Camera-type eye (tissue), 1 donor: ENCODE results near the gene ISY1. TPM values are rescaled to one million over a fixed set of nuclear protein-coding genes. Genes with fewer than 3 reads are reported as not detected.

Source experiments
- total RNA-seq: library from RNA; depleted of rRNA; stranded (reverse); fragments of >200 nt; gene quantifications from one replicate; pipeline ENCODE4 v1.2.3, GENCODE V29; 2014

Gene ISY1
- 24.4 TPM for total RNA-seq

DNA sequence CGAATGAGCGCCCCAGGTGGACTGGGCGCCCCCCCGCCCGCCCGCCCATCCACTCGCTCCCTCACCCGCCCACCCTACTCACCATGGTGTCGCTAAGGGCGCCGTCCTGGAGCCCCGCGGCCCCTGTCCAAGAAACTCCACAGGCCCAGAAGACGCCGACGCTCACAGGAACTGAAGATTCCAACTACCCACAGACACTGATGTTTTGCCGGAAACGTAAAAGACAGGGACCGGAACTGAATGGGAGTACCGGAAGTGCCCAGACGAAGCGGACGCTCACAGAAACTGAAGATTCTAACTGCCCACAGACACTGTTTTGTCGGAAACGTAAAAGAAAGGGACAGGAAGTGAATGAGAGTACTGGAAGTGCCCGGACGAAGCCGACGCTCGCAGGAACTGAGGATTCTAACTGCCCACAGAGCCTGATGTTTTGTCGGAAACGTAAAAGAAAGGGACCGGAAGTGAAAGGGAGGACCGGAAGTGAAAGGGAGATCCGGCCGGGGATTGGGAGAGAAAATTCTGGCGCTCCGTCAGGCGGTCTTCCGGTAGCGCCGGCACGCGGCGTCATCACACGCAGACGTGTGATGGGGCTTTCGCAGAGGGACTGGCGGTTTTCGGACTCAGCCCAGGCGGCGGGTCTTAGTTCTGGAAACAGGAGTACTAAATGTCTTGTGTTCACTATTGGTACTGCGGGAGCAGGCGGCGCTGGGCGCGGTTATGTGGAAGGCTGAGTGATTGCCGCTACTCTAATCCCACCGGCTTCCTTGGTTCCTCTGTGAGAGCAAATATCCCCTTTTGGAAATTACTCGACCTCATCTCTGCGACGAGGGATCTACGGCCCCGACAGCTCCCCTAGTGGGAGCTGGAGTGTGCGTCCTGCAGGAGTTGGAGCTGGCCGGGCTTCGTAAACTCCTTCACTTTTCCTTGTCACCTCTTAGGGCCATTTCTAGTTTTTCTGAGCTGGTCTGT lies at the start of gene ISY1:
Gene ISY1 (minus strand): TSS at position 173 of the 969 bp plus-strand sequence. CDS start 88 bp downstream, at position 85.

DNA sequence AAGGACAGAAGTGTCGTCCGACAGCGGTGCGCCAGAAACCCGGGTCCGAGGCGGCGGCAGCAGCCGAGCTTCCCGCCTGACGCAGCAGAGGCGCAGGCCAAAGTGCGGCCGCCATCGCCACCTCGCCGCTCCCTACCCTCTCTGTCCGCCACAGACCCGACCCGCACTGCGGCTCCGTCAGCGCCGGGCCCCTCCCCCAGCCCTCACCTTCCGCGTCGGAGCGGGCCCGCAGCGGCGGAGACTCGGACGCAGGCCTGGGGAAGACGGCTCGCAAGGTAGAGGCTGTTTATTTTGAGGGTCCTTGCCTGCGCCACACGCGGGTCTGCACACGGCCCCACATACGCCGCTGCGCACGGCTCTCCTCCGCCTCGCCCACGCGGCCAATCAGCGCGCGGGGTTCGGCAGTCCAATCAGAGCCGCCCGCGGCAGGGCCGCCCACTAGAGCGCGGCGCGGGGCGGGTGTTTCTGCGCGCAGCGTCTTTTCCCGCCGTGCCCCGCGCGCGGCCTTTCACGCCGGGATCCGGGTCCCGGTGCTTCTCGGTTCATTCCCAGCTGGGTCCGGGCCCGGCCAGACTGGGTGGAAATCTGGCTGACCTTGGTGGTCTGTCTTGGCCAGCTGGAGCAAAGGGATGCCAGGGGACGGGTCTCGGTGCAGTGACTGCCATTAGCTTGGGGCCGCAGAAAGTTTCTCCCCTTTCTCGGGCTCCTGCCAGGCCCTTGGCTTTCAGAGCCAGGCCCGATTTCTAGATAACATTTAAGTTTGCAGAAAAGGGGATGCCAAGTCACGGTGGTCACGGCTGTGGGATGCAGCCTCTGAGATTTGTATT lies 22.9 kb upstream of the ISY1 start, which contains the start of gene CNBP:
Gene CNBP (minus strand): TSS at position 328 of the 827 bp plus-strand sequence. CDS start 12,139 bp downstream, outside the sequence.

DNA sequence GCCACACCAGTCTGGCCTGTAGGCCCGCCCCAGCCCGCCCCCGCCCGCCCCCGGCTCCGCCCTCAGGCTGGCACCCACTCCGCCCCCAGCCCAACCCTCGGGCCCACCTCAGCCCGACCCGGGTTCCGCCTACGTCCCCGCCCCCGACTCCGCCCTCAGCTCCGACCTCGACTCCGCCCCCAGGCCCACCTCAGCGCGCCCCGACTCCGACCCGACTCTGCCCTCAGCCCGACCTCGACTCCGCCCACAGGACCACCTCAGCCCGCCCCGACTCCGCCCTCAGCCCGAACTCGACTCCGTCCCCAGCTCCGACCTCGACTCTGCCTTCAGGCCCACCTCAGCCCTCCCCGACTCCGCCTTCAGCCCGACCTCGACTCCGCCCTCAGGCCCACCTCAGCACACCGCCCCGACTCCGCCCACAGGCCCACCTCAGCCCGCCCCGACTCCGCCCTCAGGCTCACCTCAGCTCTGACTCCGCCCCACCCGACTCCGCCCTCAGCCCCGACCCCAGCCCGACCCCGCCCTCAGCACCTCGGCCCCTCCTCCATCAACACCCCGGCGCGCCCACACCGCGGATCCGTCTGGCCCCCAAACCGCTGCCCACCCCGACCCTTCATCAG lies 39.0 kb downstream of the ISY1 start, which contains the start of gene RAB43:
Gene RAB43 (minus strand): TSS at position 13 of the 620 bp plus-strand sequence. CDS start 315 bp downstream, outside the sequence.

Other genes starting within 250 kb of the ISY1 start
- gene CFAP92, start 167.0 kb downstream of the ISY1 start, total RNA-seq, result 1.3 TPM
- gene EFCC1, start 159.8 kb downstream of the ISY1 start, total RNA-seq, result 1.1 TPM
- 1.2 TPM for gene GP9, start 100.3 kb downstream of the ISY1 start, total RNA-seq
- 8.6 TPM for gene RAB43, start 39.3 kb downstream of the ISY1 start, total RNA-seq
- 337 TPM for gene CNBP, start 22.8 kb upstream of the ISY1 start, total RNA-seq
- gene COPG1, start 88.5 kb upstream of the ISY1 start, total RNA-seq, result 122 TPM
- gene HMCES, start 117.8 kb upstream of the ISY1 start, total RNA-seq, result 35.2 TPM